ENCODE data around the gene ABCC10. TPM values are rescaled to one million over a fixed set of nuclear protein-coding genes. Genes with fewer than 3 reads are reported as not detected.
"Not testable (repeated sequence)": the region's sequence is repeated elsewhere in the genome, so short reads cannot be mapped to it uniquely, and the experiment has no call there.

ABCC10 gene
- total RNA-seq, 2 experiments from 2014 or later, result 47.1 to 53.2 TPM

GRCh38 chr6:43452896-43453295 lies 25.6 kb downstream of the ABCC10 start:
- Mint-ChIP-seq H3K4me1 (peaks cover 12% of the 10 kb centered on the region), H3K36me3 (ENCODE audit: low read depth) (peaks cover 16% of the 10 kb centered on the region), H3K27me3 (peaks cover 28% of the 10 kb centered on the region), H3K4me3 (no peak overlapping the region), H3K27ac (no peak overlapping the region), H3K9me3 (no peaks in the 10 kb centered on the region)
- POLR2A ChIA-PET, result no interaction called here
- no peak for DNase-seq
- CTCF ChIA-PET, result interaction anchor here (1.2 kb wide), 1 partner anchor 9 kb away, joined by 3 read pairs; no protein-coding TSS in a partner anchor

- H3K27ac Mint-ChIP-seq, result no peak overlapping the region
- ChIA-PET CTCF (interaction anchor here (0.5 to 1.3 kb wide), 2 partner anchors 52 to 229 kb away, joined by 3 to 5 read pairs; no protein-coding TSS in a partner anchor), POLR2A (no interaction called here)
- H3K36me3 Mint-ChIP-seq (ENCODE audit: low read depth), result peaks cover 13% of the 10 kb centered on the region
- H3K4me1 Mint-ChIP-seq, result peaks cover 12% of the 10 kb centered on the region
- peak overlapping the region; percentile 70 for H3K4me3 Mint-ChIP-seq
- DNase-seq, result no peak
- H3K9me3 Mint-ChIP-seq, result no peaks in the 10 kb centered on the region
- H3K27me3 Mint-ChIP-seq, result peaks cover 28% of the 10 kb centered on the region
Observed at GRCh38 chr6:43453831-43454230, 26.5 kb downstream of the ABCC10 start.

GRCh38 chr6:43454290-43454695 lies 27.0 kb downstream of the ABCC10 start:
- Mint-ChIP-seq H3K27me3 (peaks cover 28% of the 10 kb centered on the region), H3K9me3 (no peaks in the 10 kb centered on the region), H3K36me3 (ENCODE audit: low read depth) (peaks cover 11% of the 10 kb centered on the region), H3K27ac (no peak overlapping the region), H3K4me1 (peaks cover 12% of the 10 kb centered on the region), H3K4me3 (peak overlapping the region; percentile 70)
- POLR2A ChIA-PET, result no interaction called here
- DNase-seq, result peak; percentile 64
- CTCF ChIA-PET, result interaction anchor here (0.5 to 1.3 kb wide), 2 partner anchors 51 to 230 kb away, joined by 3 to 5 read pairs; no protein-coding TSS in a partner anchor

- Mint-ChIP-seq H3K4me1 (peaks cover 12% of the 10 kb centered on the region), H3K27me3 (peaks cover 31% of the 10 kb centered on the region), H3K27ac (no peak overlapping the region), H3K36me3 (ENCODE audit: low read depth) (peaks cover 11% of the 10 kb centered on the region), H3K9me3 (no peaks in the 10 kb centered on the region), H3K4me3 (peak overlapping the region; percentile 70)
- CTCF ChIA-PET, result interaction anchor here (1.3 to 2.4 kb wide), 3 partner anchors 8 to 52 kb away, joined by 3 to 16 read pairs (median 5); no protein-coding TSS in a partner anchor
- POLR2A ChIA-PET, result no interaction called here
- DNase-seq, result peak; percentile 12
Observed at GRCh38 chr6:43454696-43455530, 27.6 kb downstream of the ABCC10 start.

GRCh38 chr6:43455531-43456428 lies 28.4 kb downstream of the ABCC10 start, which contains the start of gene DLK2:
TSS of gene DLK2 (minus strand) at chr6:43455548. CDS start at chr6:43454825, 723 bp downstream.
- peaks cover 12% of the 10 kb centered on the region for H3K4me1 Mint-ChIP-seq
- H3K27me3 Mint-ChIP-seq, result peaks cover 36% of the 10 kb centered on the region
- no peaks in the 10 kb centered on the region for H3K9me3 Mint-ChIP-seq
- ChIA-PET POLR2A (interaction anchor here (0.6 kb wide), 1 partner anchor 29 kb away, joined by 4 read pairs; the partner anchor contains the start of gene ABCC10), CTCF (interaction anchor here (0.8 to 2.4 kb wide), 4 partner anchors 9 to 51 kb away, joined by 3 to 16 read pairs (median 4); no protein-coding TSS in a partner anchor)
- peak; percentile 41 for DNase-seq
- peak within 1 kb of the TSS; percentile 77 for H3K4me3 Mint-ChIP-seq
- H3K27ac Mint-ChIP-seq, result no peak within 1 kb of the TSS
- peaks cover 11% of the 10 kb centered on the region for H3K36me3 Mint-ChIP-seq (ENCODE audit: low read depth)

GRCh38 chr6:43457643-43458042 lies 30.3 kb downstream of the ABCC10 start:
- Mint-ChIP-seq H3K9me3 (no peaks in the 10 kb centered on the region), H3K27ac (no peak overlapping the region), H3K36me3 (ENCODE audit: low read depth) (peaks cover 4% of the 10 kb centered on the region), H3K4me3 (no peak overlapping the region), H3K27me3 (peaks cover 45% of the 10 kb centered on the region), H3K4me1 (peaks cover 12% of the 10 kb centered on the region)
- CTCF ChIA-PET, result interaction anchor here (1.3 to 1.7 kb wide), 2 partner anchors 19 to 189 kb away, joined by 3 to 4 read pairs; no protein-coding TSS in a partner anchor
- DNase-seq, result no peak
- POLR2A ChIA-PET, result interaction anchor here (0.6 kb wide), 1 partner anchor 149 kb away, joined by 7 read pairs; the partner anchor contains the start of gene CRIP3

- Mint-ChIP-seq H3K4me1 (peaks cover 12% of the 10 kb centered on the region), H3K27me3 (peaks cover 49% of the 10 kb centered on the region)
- H3K4me3 Mint-ChIP-seq; POLR2A ChIA-PET; H3K27ac Mint-ChIP-seq; DNase-seq; H3K36me3 Mint-ChIP-seq (ENCODE audit: low read depth); H3K9me3 Mint-ChIP-seq: not testable (repeated sequence)
- CTCF ChIA-PET, result interaction anchor here (0.6 to 1.7 kb wide), 2 partner anchors 19 to 190 kb away, joined by 3 to 4 read pairs; no protein-coding TSS in a partner anchor
Observed at GRCh38 chr6:43458154-43458553, 30.8 kb downstream of the ABCC10 start.

- POLR2A ChIA-PET, result no interaction called here
- DNase-seq, result no peak
- Mint-ChIP-seq H3K9me3 (no peaks in the 10 kb centered on the region), H3K4me3 (no peak overlapping the region), H3K27ac (no peak overlapping the region), H3K27me3 (peaks cover 43% of the 10 kb centered on the region), H3K4me1 (peaks cover 7% of the 10 kb centered on the region), H3K36me3 (ENCODE audit: low read depth) (peaks cover 3% of the 10 kb centered on the region)
- CTCF ChIA-PET, result interaction anchor here (1.6 to 1.7 kb wide), 2 partner anchors 15 to 191 kb away, joined by 3 to 5 read pairs; no protein-coding TSS in a partner anchor
Observed at GRCh38 chr6:43459535-43459934, 32.2 kb downstream of the ABCC10 start.

- DNase-seq, result no peak
- Mint-ChIP-seq H3K4me3 (no peak overlapping the region), H3K4me1 (peaks cover 7% of the 10 kb centered on the region), H3K9me3 (no peaks in the 10 kb centered on the region), H3K36me3 (ENCODE audit: low read depth) (peaks cover 3% of the 10 kb centered on the region), H3K27me3 (peaks cover 40% of the 10 kb centered on the region), H3K27ac (no peak overlapping the region)
- POLR2A ChIA-PET, result no interaction called here
- CTCF ChIA-PET, result interaction anchor here (0.6 to 1.6 kb wide), 2 partner anchors 16 to 42 kb away, joined by 3 to 5 read pairs; no protein-coding TSS in a partner anchor
Observed at GRCh38 chr6:43460032-43460431, 32.7 kb downstream of the ABCC10 start.

- Mint-ChIP-seq H3K4me1 (no peaks in the 10 kb centered on the region), H3K9me3 (no peaks in the 10 kb centered on the region), H3K4me3 (no peak overlapping the region), H3K27me3 (peaks cover 30% of the 10 kb centered on the region), H3K36me3 (ENCODE audit: low read depth) (no peaks in the 10 kb centered on the region), H3K27ac (no peak overlapping the region)
- CTCF ChIA-PET, result no interaction called here
- no peak for DNase-seq
- POLR2A ChIA-PET, result no interaction called here
Observed at GRCh38 chr6:43461936-43462335, 34.6 kb downstream of the ABCC10 start.

GRCh38 chr6:43464337-43464736 lies 37.0 kb downstream of the ABCC10 start:
- H3K27me3 Mint-ChIP-seq, result peaks cover 34% of the 10 kb centered on the region
- H3K4me1 Mint-ChIP-seq, result no peaks in the 10 kb centered on the region
- no peaks in the 10 kb centered on the region for H3K9me3 Mint-ChIP-seq
- no peak overlapping the region for H3K4me3 Mint-ChIP-seq
- no peaks in the 10 kb centered on the region for H3K36me3 Mint-ChIP-seq (ENCODE audit: low read depth)
- no peak overlapping the region for H3K27ac Mint-ChIP-seq
- DNase-seq, result no peak
- CTCF ChIA-PET, result interaction anchor here (0.6 to 1.6 kb wide), 3 partner anchors 15 to 680 kb away, joined by 3 to 4 read pairs (median 3); no protein-coding TSS in a partner anchor
- POLR2A ChIA-PET, result no interaction called here

- CTCF ChIA-PET, result interaction anchor here (0.8 to 1.7 kb wide), 3 partner anchors 11 to 40 kb away, joined by 3 to 4 read pairs (median 3); partner anchors contain the start of gene TJAP1
- H3K9me3 Mint-ChIP-seq, result no peaks in the 10 kb centered on the region
- no peak overlapping the region for H3K4me3 Mint-ChIP-seq
- POLR2A ChIA-PET, result no interaction called here
- no peak for DNase-seq
- peaks cover 28% of the 10 kb centered on the region for H3K27me3 Mint-ChIP-seq
- no peak overlapping the region for H3K27ac Mint-ChIP-seq
- no peaks in the 10 kb centered on the region for H3K4me1 Mint-ChIP-seq
- no peaks in the 10 kb centered on the region for H3K36me3 Mint-ChIP-seq (ENCODE audit: low read depth)
Observed at GRCh38 chr6:43465948-43466347, 38.6 kb downstream of the ABCC10 start.
